ENCODE results near the gene PCGF5.
"Not testable (repeated sequence)": the region's sequence is repeated elsewhere in the genome, so short reads cannot be mapped to it uniquely, and the experiment has no call there.

Gene PCGF5

GRCh38 chr10:91298224-91298871 is 77.9 kb downstream of the PCGF5 start:
- peaks cover 6 to 7% of the 10 kb centered on the region in 2 donors for H3K4me1 ChIP-seq (ENCODE audit: control insufficient read depth in 2 of 2, insufficient read depth in 2 of 2, low read length in 2 of 2)
- no peaks in the 10 kb centered on the region for H3K27me3 ChIP-seq (ENCODE audit: control insufficient read depth in 2 of 2, insufficient read depth in 2 of 2, low read length in 2 of 2)
- no peaks in the 10 kb centered on the region for H3K36me3 ChIP-seq (ENCODE audit: control insufficient read depth in 2 of 2, insufficient read depth in 2 of 2, low read length in 2 of 2)
- no peaks in the 10 kb centered on the region for H3K9me3 ChIP-seq (ENCODE audit: control insufficient read depth in 2 of 2, low read length in 2 of 2)
- H3K27ac ChIP-seq (ENCODE audit: low read depth in 2 of 2, low read length in 2 of 2) = no peak overlapping the region
- H3K9ac ChIP-seq (ENCODE audit: low read depth in 1 of 2, low read length in 2 of 2) = no peak overlapping the region
- peak overlapping the region; percentile 61 to 81 for H3K4me3 ChIP-seq (ENCODE audit: low read length in 2 of 2)

GRCh38 chr10:91299999-91300575 is 79.6 kb downstream of the PCGF5 start:
- Histone ChIP-seq H3K9me3 (ENCODE audit: control insufficient read depth in 2 of 2, low read length in 2 of 2) (no peaks in the 10 kb centered on the region), H3K27me3 (ENCODE audit: control insufficient read depth in 2 of 2, insufficient read depth in 2 of 2, low read length in 2 of 2) (no peaks in the 10 kb centered on the region), H3K36me3 (ENCODE audit: control insufficient read depth in 2 of 2, insufficient read depth in 2 of 2, low read length in 2 of 2) (no peaks in the 10 kb centered on the region), H3K4me1 (ENCODE audit: control insufficient read depth in 2 of 2, insufficient read depth in 2 of 2, low read length in 2 of 2) (peaks cover 6 to 7% of the 10 kb centered on the region in 2 donors), H3K4me3 (ENCODE audit: low read length in 2 of 2) (no peak overlapping the region), H3K27ac (ENCODE audit: low read depth in 2 of 2, low read length in 2 of 2) (no peak overlapping the region), H3K9ac (ENCODE audit: low read depth in 1 of 2, low read length in 2 of 2) (no peak overlapping the region)

GRCh38 chr10:91302946-91303345 is 82.5 kb downstream of the PCGF5 start:
- H3K4me3 ChIP-seq (ENCODE audit: low read length in 2 of 2); H3K4me1 ChIP-seq (ENCODE audit: control insufficient read depth in 2 of 2, insufficient read depth in 2 of 2, low read length in 2 of 2); H3K27me3 ChIP-seq (ENCODE audit: control insufficient read depth in 2 of 2, insufficient read depth in 2 of 2, low read length in 2 of 2): not testable (repeated sequence)

GRCh38 chr10:91305979-91306378 is 85.5 kb downstream of the PCGF5 start:
- H3K9ac ChIP-seq (ENCODE audit: low read depth in 1 of 2, low read length in 2 of 2); H3K27me3 ChIP-seq (ENCODE audit: control insufficient read depth in 2 of 2, insufficient read depth in 2 of 2, low read length in 2 of 2); H3K27ac ChIP-seq (ENCODE audit: low read depth in 2 of 2, low read length in 2 of 2); H3K9me3 ChIP-seq (ENCODE audit: control insufficient read depth in 2 of 2, low read length in 2 of 2); H3K4me3 ChIP-seq (ENCODE audit: low read length in 2 of 2); H3K36me3 ChIP-seq (ENCODE audit: control insufficient read depth in 2 of 2, insufficient read depth in 2 of 2, low read length in 2 of 2); H3K4me1 ChIP-seq (ENCODE audit: control insufficient read depth in 2 of 2, insufficient read depth in 2 of 2, low read length in 2 of 2): not testable (repeated sequence)

More at GRCh38 chr10:91302946-91303345, 82.5 kb downstream of the PCGF5 start:
- H3K36me3 ChIP-seq (ENCODE audit: control insufficient read depth in 2 of 2, insufficient read depth in 2 of 2, low read length in 2 of 2); H3K9ac ChIP-seq (ENCODE audit: low read depth in 1 of 2, low read length in 2 of 2); H3K9me3 ChIP-seq (ENCODE audit: control insufficient read depth in 2 of 2, low read length in 2 of 2); H3K27ac ChIP-seq (ENCODE audit: low read depth in 2 of 2, low read length in 2 of 2): not testable (repeated sequence)

- Histone ChIP-seq H3K27ac (ENCODE audit: low read depth in 2 of 2, low read length in 2 of 2) (no peak overlapping the region), H3K4me1 (ENCODE audit: control insufficient read depth in 2 of 2, insufficient read depth in 2 of 2, low read length in 2 of 2) (no peaks in the 10 kb centered on the region), H3K9ac (ENCODE audit: low read depth in 1 of 2, low read length in 2 of 2) (no peak overlapping the region), H3K9me3 (ENCODE audit: control insufficient read depth in 2 of 2, low read length in 2 of 2) (no peaks in the 10 kb centered on the region), H3K36me3 (ENCODE audit: control insufficient read depth in 2 of 2, insufficient read depth in 2 of 2, low read length in 2 of 2) (no peaks in the 10 kb centered on the region), H3K27me3 (ENCODE audit: control insufficient read depth in 2 of 2, insufficient read depth in 2 of 2, low read length in 2 of 2) (peaks cover 0 to 6% of the 10 kb centered on the region in 2 donors), H3K4me3 (ENCODE audit: low read length in 2 of 2) (no peak overlapping the region)
Measured at GRCh38 chr10:91307489-91307888, 87.0 kb downstream of the PCGF5 start.

GRCh38 chr10:91309711-91310110 is 89.2 kb downstream of the PCGF5 start:
- Histone ChIP-seq H3K4me3 (ENCODE audit: low read length in 2 of 2) (no peak overlapping the region), H3K9me3 (ENCODE audit: control insufficient read depth in 2 of 2, low read length in 2 of 2) (no peaks in the 10 kb centered on the region), H3K27ac (ENCODE audit: low read depth in 2 of 2, low read length in 2 of 2) (no peak overlapping the region), H3K36me3 (ENCODE audit: control insufficient read depth in 2 of 2, insufficient read depth in 2 of 2, low read length in 2 of 2) (no peaks in the 10 kb centered on the region), H3K9ac (ENCODE audit: low read depth in 1 of 2, low read length in 2 of 2) (no peak overlapping the region), H3K4me1 (ENCODE audit: control insufficient read depth in 2 of 2, insufficient read depth in 2 of 2, low read length in 2 of 2) (no peaks in the 10 kb centered on the region), H3K27me3 (ENCODE audit: control insufficient read depth in 2 of 2, insufficient read depth in 2 of 2, low read length in 2 of 2) (peaks cover 0 to 8% of the 10 kb centered on the region in 2 donors)

- Histone ChIP-seq H3K9me3 (ENCODE audit: control insufficient read depth in 2 of 2, low read length in 2 of 2) (no peaks in the 10 kb centered on the region), H3K4me1 (ENCODE audit: control insufficient read depth in 2 of 2, insufficient read depth in 2 of 2, low read length in 2 of 2) (no peaks in the 10 kb centered on the region), H3K36me3 (ENCODE audit: control insufficient read depth in 2 of 2, insufficient read depth in 2 of 2, low read length in 2 of 2) (no peaks in the 10 kb centered on the region), H3K4me3 (ENCODE audit: low read length in 2 of 2) (no peak overlapping the region), H3K9ac (ENCODE audit: low read depth in 1 of 2, low read length in 2 of 2) (no peak overlapping the region), H3K27me3 (ENCODE audit: control insufficient read depth in 2 of 2, insufficient read depth in 2 of 2, low read length in 2 of 2) (peaks cover 0 to 5% of the 10 kb centered on the region in 2 donors), H3K27ac (ENCODE audit: low read depth in 2 of 2, low read length in 2 of 2) (no peak overlapping the region)
Measured at GRCh38 chr10:91311601-91312381, 91.3 kb downstream of the PCGF5 start.

GRCh38 chr10:91312382-91312733 is 91.9 kb downstream of the PCGF5 start:
- H3K4me3 ChIP-seq (ENCODE audit: low read length in 2 of 2) = no peak overlapping the region
- H3K9me3 ChIP-seq (ENCODE audit: control insufficient read depth in 2 of 2, low read length in 2 of 2) = no peaks in the 10 kb centered on the region
- no peak overlapping the region for H3K9ac ChIP-seq (ENCODE audit: low read depth in 1 of 2, low read length in 2 of 2)
- H3K27ac ChIP-seq (ENCODE audit: low read depth in 2 of 2, low read length in 2 of 2) = no peak overlapping the region
- no peaks in the 10 kb centered on the region for H3K4me1 ChIP-seq (ENCODE audit: control insufficient read depth in 2 of 2, insufficient read depth in 2 of 2, low read length in 2 of 2)
- H3K27me3 ChIP-seq (ENCODE audit: control insufficient read depth in 2 of 2, insufficient read depth in 2 of 2, low read length in 2 of 2) = peaks cover 0 to 5% of the 10 kb centered on the region in 2 donors
- no peaks in the 10 kb centered on the region for H3K36me3 ChIP-seq (ENCODE audit: control insufficient read depth in 2 of 2, insufficient read depth in 2 of 2, low read length in 2 of 2)

GRCh38 chr10:91313796-91314485 is 93.5 kb downstream of the PCGF5 start:
- Histone ChIP-seq H3K9me3 (ENCODE audit: control insufficient read depth in 2 of 2, low read length in 2 of 2) (no peaks in the 10 kb centered on the region), H3K36me3 (ENCODE audit: control insufficient read depth in 2 of 2, insufficient read depth in 2 of 2, low read length in 2 of 2) (no peaks in the 10 kb centered on the region), H3K27me3 (ENCODE audit: control insufficient read depth in 2 of 2, insufficient read depth in 2 of 2, low read length in 2 of 2) (peaks cover 0 to 5% of the 10 kb centered on the region in 2 donors), H3K9ac (ENCODE audit: low read depth in 1 of 2, low read length in 2 of 2) (no peak overlapping the region), H3K4me3 (ENCODE audit: low read length in 2 of 2) (no peak overlapping the region), H3K4me1 (ENCODE audit: control insufficient read depth in 2 of 2, insufficient read depth in 2 of 2, low read length in 2 of 2) (no peaks in the 10 kb centered on the region), H3K27ac (ENCODE audit: low read depth in 2 of 2, low read length in 2 of 2) (no peak overlapping the region)

- Histone ChIP-seq H3K27ac (ENCODE audit: low read depth in 2 of 2, low read length in 2 of 2) (no peak overlapping the region), H3K4me1 (ENCODE audit: control insufficient read depth in 2 of 2, insufficient read depth in 2 of 2, low read length in 2 of 2) (no peaks in the 10 kb centered on the region), H3K4me3 (ENCODE audit: low read length in 2 of 2) (no peak overlapping the region), H3K27me3 (ENCODE audit: control insufficient read depth in 2 of 2, insufficient read depth in 2 of 2, low read length in 2 of 2) (peaks cover 0 to 2% of the 10 kb centered on the region in 2 donors), H3K36me3 (ENCODE audit: control insufficient read depth in 2 of 2, insufficient read depth in 2 of 2, low read length in 2 of 2) (no peaks in the 10 kb centered on the region), H3K9ac (ENCODE audit: low read depth in 1 of 2, low read length in 2 of 2) (no peak overlapping the region), H3K9me3 (ENCODE audit: control insufficient read depth in 2 of 2, low read length in 2 of 2) (no peaks in the 10 kb centered on the region)
Measured at GRCh38 chr10:91316486-91316885, 96.0 kb downstream of the PCGF5 start.

Data from mucosa of rectum (tissue), 2 donors.